Trophoblast cell (in vitro differentiated cells and primary cell): ENCODE measurements around the gene SPATA46.

Experiments used
- DNase-seq, 2 donors: peaks; one replicate each; pipeline ENCODE4 v3.0.0-alpha.2; 2016
- H2AFZ ChIP-seq: 2 replicates; pipeline ENCODE4 v1.6.1; 2013; ENCODE audit warnings: low read length, moderate library complexity, mild to moderate bottlenecking; ENCODE audit not compliant: insufficient read depth, poor library complexity
- H2AK5ac ChIP-seq: 2 replicates; pipeline ENCODE4 v1.6.1; 2013; ENCODE audit warnings: mild to moderate bottlenecking, low read length
- H2BK120ac ChIP-seq: 2 replicates; pipeline ENCODE4 v1.6.1; 2013; ENCODE audit warnings: low read length, mild to moderate bottlenecking, moderate library complexity; ENCODE audit not compliant: insufficient read depth, poor library complexity
- H2BK12ac ChIP-seq: 2 replicates; pipeline ENCODE4 v1.6.1; 2013; ENCODE audit warnings: mild to moderate bottlenecking, low read length, moderate library complexity
- H2BK5ac ChIP-seq: 2 replicates; pipeline ENCODE4 v1.6.1; 2013; ENCODE audit warnings: low read length, low read depth, moderate library complexity, mild to moderate bottlenecking; ENCODE audit not compliant: poor library complexity
- H3K14ac ChIP-seq: 2 replicates; pipeline ENCODE4 v1.6.1; 2013; ENCODE audit warnings: mild to moderate bottlenecking, low read length
- H3K18ac ChIP-seq: 2 replicates; pipeline ENCODE4 v1.6.1; 2013; ENCODE audit warnings: mild to moderate bottlenecking, low read length
- H3K23ac ChIP-seq: 2 replicates; pipeline ENCODE4 v1.6.1; 2013; ENCODE audit warnings: low read length
- H3K27ac ChIP-seq: 2 replicates; pipeline ENCODE4 v1.5.1; 2013; ENCODE audit warnings: low read depth, mild to moderate bottlenecking, inconsistent platforms, low read length, moderate library complexity
- H3K27me3 ChIP-seq: 2 replicates; pipeline ENCODE4 v1.6.1; 2013; ENCODE audit warnings: inconsistent platforms, mild to moderate bottlenecking, low read length, moderate library complexity; ENCODE audit not compliant: insufficient read depth
- H3K36me3 ChIP-seq, 2 experiments: 1 replicate in 1 of 2; 2 replicates in 1 of 2; pipeline ENCODE4 v1.6.1; 2013; ENCODE audit warnings: low read length in 2 of 2, mild to moderate bottlenecking in 2 of 2, moderate library complexity in 1 of 2; ENCODE audit not compliant: insufficient read depth in 2 of 2, control insufficient read depth in 1 of 2
- H3K4ac ChIP-seq: 2 replicates; pipeline ENCODE4 v1.6.1; 2013; ENCODE audit warnings: low read depth, mild to moderate bottlenecking, low read length, moderate library complexity
- H3K4me1 ChIP-seq, 2 experiments: 1 replicate in 1 of 2; 2 replicates in 1 of 2; pipeline ENCODE4 v1.6.1; 2013; ENCODE audit warnings: low read length in 2 of 2, mild to moderate bottlenecking in 2 of 2, moderate library complexity in 1 of 2; ENCODE audit not compliant: insufficient read depth in 2 of 2, control insufficient read depth in 1 of 2
- H3K4me2 ChIP-seq: 2 replicates; pipeline ENCODE4 v1.6.1; 2013; ENCODE audit warnings: inconsistent platforms, mild to moderate bottlenecking, low read length, moderate library complexity
- H3K4me3 ChIP-seq: 2 replicates; pipeline ENCODE4 v1.5.1; 2013; ENCODE audit warnings: mild to moderate bottlenecking, low read depth, low read length, inconsistent platforms
- H3K79me1 ChIP-seq: one replicate; pipeline ENCODE4 v1.6.1; 2013; ENCODE audit warnings: low read length
- H3K79me2 ChIP-seq: 2 replicates; pipeline ENCODE4 v1.6.1; 2013; ENCODE audit warnings: low read length, mild to moderate bottlenecking; ENCODE audit not compliant: control insufficient read depth, insufficient read depth, poor library complexity
- H3K9ac ChIP-seq: 2 replicates; pipeline ENCODE4 v1.6.1; 2013; ENCODE audit warnings: mild to moderate bottlenecking, low read length
- H3K9me3 ChIP-seq: 2 replicates; pipeline ENCODE4 v1.6.1; 2013; ENCODE audit warnings: low read depth, mild to moderate bottlenecking, control low read depth, inconsistent platforms, low read length; ENCODE audit not compliant: insufficient read depth
- H4K12ac ChIP-seq: 2 replicates; pipeline ENCODE4 v1.6.1; 2013; ENCODE audit warnings: low read depth, mild to moderate bottlenecking, low read length, moderate library complexity
- H4K8ac ChIP-seq: 2 replicates; pipeline ENCODE4 v1.6.1; 2013; ENCODE audit warnings: low read depth, mild to moderate bottlenecking, low read length, moderate library complexity
- H4K91ac ChIP-seq: one replicate; pipeline ENCODE4 v1.6.1; 2013; ENCODE audit warnings: low read depth, mild to moderate bottlenecking, low read length, moderate library complexity
- WGBS: extraction: QIAGEN DNeasy Blood & Tissue Kit; methylation state at CpG from one replicate; pipeline ENCODE4 v1.1.7; 2013; ENCODE audit warnings: missing lambda C conversion rate; ENCODE audit not compliant: insufficient read length, insufficient coverage; ENCODE audit errors: extremely low coverage; 5-methylcytosine and 5-hydroxymethylcytosine counted together

SPATA46 gene

DNA sequence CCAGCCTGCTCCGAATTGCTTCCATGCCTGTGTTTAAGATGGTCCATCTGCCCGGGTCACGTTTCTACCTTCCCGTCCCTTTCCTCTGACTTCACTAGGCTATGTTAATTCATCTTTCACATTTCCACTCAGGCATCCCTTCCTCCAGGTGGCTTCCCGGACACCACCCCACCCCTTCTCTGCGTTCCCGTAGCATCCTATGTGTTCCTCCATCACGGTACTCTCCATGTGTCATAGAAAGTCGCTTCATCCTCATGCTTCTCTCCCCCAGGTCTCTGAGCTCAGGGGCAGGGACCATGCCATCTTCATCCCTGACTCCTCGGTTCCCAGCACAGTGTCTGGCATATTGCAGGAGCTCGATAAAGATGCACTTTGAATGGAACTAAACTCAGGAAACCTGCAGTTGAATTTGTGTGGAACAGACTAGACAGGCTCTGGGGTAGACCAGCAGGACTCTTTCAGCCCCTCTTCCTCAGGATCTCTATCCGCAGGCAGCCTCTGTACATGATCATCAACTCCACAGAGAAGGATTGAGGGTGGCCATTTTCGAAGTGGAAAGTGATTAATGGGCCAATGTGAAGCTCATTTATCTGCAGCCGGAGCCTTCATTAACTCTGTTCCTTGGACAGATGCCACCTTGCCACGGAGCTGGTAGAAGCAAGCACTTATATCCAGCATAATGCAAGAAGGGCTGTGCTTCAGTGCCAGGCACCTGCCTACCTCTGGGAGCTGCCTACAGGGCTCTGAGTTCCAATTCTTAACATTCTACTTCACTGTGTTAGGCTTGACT, 13.9 kb upstream of the SPATA46 start:
- no CpG with 5 or more reads among the region's 15 CpGs for WGBS
- no peak overlapping the region for H4K91ac ChIP-seq
- no peak overlapping the region for H4K8ac ChIP-seq
- H3K9ac ChIP-seq, result no peak overlapping the region
- H2BK120ac ChIP-seq, result no peak overlapping the region
- no peaks in the 10 kb centered on the region for H3K79me1 ChIP-seq
- no peak overlapping the region for H2AK5ac ChIP-seq
- no peak overlapping the region for H2BK5ac ChIP-seq
- no peak overlapping the region for H3K23ac ChIP-seq
- DNase-seq, result no peak
- no peak overlapping the region for H3K27ac ChIP-seq
- H3K4ac ChIP-seq, result no peak overlapping the region
- H3K4me1 ChIP-seq, result no peaks in the 10 kb centered on the region
- no peak overlapping the region for H2BK12ac ChIP-seq
- H4K12ac ChIP-seq, result no peak overlapping the region
- no peaks in the 10 kb centered on the region for H3K36me3 ChIP-seq
- no peaks in the 10 kb centered on the region for H3K79me2 ChIP-seq
- no peak overlapping the region for H3K4me3 ChIP-seq
- no peak overlapping the region for H3K18ac ChIP-seq
- H2AFZ ChIP-seq, result no peak overlapping the region
- no peak overlapping the region for H3K14ac ChIP-seq
- H3K27me3 ChIP-seq, result no peaks in the 10 kb centered on the region
- H3K4me2 ChIP-seq, result no peak overlapping the region
- H3K9me3 ChIP-seq, result no peaks in the 10 kb centered on the region

DNA sequence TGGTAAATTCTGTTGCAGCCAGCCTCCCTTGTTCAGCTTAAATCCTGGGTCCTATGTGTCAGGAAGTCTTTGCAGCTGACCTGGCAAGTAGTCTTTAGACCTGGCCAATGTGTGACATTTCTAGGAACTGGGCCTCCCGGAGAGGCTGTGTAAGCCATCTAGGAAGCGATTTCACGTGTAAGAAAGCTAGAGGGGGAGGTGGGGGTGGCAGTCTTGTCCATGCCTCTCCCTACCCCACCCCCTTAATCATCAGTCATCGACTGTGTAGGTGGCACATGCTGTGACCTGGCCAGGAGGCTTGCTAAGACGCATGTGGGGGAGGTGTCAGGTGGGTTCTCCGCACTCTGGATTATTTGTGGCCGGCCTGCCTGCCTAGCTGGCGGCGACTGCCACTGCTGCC, 13.3 kb upstream of the SPATA46 start:
- no peaks in the 10 kb centered on the region for H3K27me3 ChIP-seq

DNA sequence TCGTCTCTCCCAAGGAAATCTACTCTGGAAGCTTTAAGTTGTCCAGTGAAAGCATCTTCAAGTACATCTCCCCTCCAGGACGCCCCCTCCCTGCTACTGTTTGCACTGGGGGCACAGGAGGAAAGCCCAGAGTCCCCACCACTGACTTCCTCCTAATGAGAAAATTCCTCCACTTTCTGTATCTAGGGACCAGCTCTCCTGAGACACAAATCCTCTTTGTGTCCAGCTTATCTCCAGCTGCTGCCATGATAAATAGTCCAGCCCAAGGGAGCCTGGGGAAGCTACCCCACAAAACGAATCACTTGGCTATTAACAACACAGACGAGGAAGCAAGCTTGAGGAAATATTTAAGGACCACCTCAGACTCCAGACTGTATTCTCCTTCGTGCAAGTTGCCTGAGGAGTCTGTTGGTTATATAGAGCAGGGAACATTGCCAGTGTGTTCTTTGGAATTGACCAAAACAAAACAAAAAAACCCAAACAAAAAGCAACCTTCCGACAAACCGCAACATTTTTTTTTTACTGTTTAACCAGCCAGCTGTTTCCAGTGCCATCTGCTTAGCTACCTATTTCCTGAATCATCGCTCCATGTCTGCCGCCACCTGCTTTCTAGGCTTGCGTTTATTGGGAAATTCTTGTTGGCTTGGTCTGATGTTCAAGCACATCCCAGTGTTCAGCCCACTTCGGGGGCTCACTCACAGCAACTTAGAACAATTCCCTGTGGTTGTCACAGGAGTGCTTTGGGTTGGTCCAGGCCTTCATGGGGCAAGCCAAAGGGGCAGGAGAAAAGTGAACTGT, 12.6 kb upstream of the SPATA46 start:
- H2BK12ac ChIP-seq, result no peak overlapping the region
- peak; percentile 67 to 75 for DNase-seq
- H3K23ac ChIP-seq, result no peak overlapping the region
- no peak overlapping the region for H3K4me2 ChIP-seq
- no peaks in the 10 kb centered on the region for H3K79me1 ChIP-seq
- no peaks in the 10 kb centered on the region for H3K27me3 ChIP-seq
- H3K9ac ChIP-seq, result no peak overlapping the region
- no peak overlapping the region for H2BK5ac ChIP-seq
- no peak overlapping the region for H3K18ac ChIP-seq
- H4K12ac ChIP-seq, result no peak overlapping the region
- H3K4ac ChIP-seq, result no peak overlapping the region
- H3K79me2 ChIP-seq, result no peaks in the 10 kb centered on the region
- H3K27ac ChIP-seq, result no peak overlapping the region
- H3K4me3 ChIP-seq, result no peak overlapping the region
- no peaks in the 10 kb centered on the region for H3K9me3 ChIP-seq
- H2AK5ac ChIP-seq, result no peak overlapping the region
- H3K14ac ChIP-seq, result no peak overlapping the region
- no peak overlapping the region for H4K8ac ChIP-seq
- no peak overlapping the region for H2AFZ ChIP-seq
- no peaks in the 10 kb centered on the region for H3K4me1 ChIP-seq
- no peak overlapping the region for H2BK120ac ChIP-seq
- no peaks in the 10 kb centered on the region for H3K36me3 ChIP-seq
- WGBS, result no CpG with 5 or more reads among the region's 11 CpGs
- H4K91ac ChIP-seq, result no peak overlapping the region

More for the DNA sequence above, 13.3 kb upstream of the SPATA46 start:
- no peaks in the 10 kb centered on the region for H3K9me3 ChIP-seq
- no peak overlapping the region for H2BK120ac ChIP-seq
- no peak overlapping the region for H2AFZ ChIP-seq
- H3K4me3 ChIP-seq, result no peak overlapping the region
- no peak overlapping the region for H3K14ac ChIP-seq
- no peak overlapping the region for H3K18ac ChIP-seq
- H3K4me1 ChIP-seq, result no peaks in the 10 kb centered on the region
- no peak overlapping the region for H2AK5ac ChIP-seq
- H3K9ac ChIP-seq, result no peak overlapping the region
- H3K4ac ChIP-seq, result no peak overlapping the region
- no peaks in the 10 kb centered on the region for H3K79me2 ChIP-seq
- no peak overlapping the region for H2BK12ac ChIP-seq
- no peak overlapping the region for H2BK5ac ChIP-seq
- no peak overlapping the region for H4K91ac ChIP-seq
- no CpG with 5 or more reads among the region's 9 CpGs for WGBS
- H3K79me1 ChIP-seq, result no peaks in the 10 kb centered on the region
- no peak for DNase-seq
- no peak overlapping the region for H3K27ac ChIP-seq
- H3K23ac ChIP-seq, result no peak overlapping the region
- no peak overlapping the region for H4K12ac ChIP-seq
- no peak overlapping the region for H4K8ac ChIP-seq
- no peaks in the 10 kb centered on the region for H3K36me3 ChIP-seq
- H3K4me2 ChIP-seq, result no peak overlapping the region

DNA sequence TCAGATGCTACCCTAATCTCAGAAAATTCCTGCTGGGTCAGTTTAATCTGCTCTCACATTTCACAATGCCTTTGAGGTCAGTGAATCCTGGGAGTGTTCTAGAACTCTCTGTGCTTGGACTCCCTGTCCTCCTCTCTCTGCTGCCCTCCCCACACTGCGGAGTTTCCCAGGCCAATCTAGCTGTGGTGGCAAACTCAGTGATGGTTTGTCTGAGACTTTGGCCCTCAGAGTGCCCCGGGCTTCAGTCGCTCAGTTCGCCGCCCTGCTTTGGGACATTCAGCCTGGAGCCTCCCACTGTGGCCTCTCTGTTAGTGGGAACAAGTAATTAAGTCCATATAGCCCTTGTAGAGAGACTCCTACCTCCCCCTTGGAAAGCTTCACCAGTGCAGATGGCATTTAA, 12.0 kb upstream of the SPATA46 start:
- Histone ChIP-seq H3K18ac (no peak overlapping the region), H3K36me3 (peaks cover 0 to under 1% of the 10 kb centered on the region in 2 experiments), H2BK12ac (no peak overlapping the region), H3K4ac (no peak overlapping the region), H3K4me1 (no peaks in the 10 kb centered on the region), H3K79me2 (no peaks in the 10 kb centered on the region), H2BK120ac (no peak overlapping the region), H3K9me3 (no peaks in the 10 kb centered on the region), H3K23ac (no peak overlapping the region), H4K91ac (no peak overlapping the region), H2AFZ (no peak overlapping the region), H3K4me2 (no peak overlapping the region), H3K14ac (no peak overlapping the region), H4K12ac (no peak overlapping the region), H3K79me1 (no peaks in the 10 kb centered on the region), H3K27me3 (no peaks in the 10 kb centered on the region), H3K4me3 (no peak overlapping the region), H2AK5ac (no peak overlapping the region), H4K8ac (no peak overlapping the region), H2BK5ac (no peak overlapping the region), H3K27ac (no peak overlapping the region), H3K9ac (no peak overlapping the region)
- peak; percentile 42 to 50 for DNase-seq
- WGBS, result no CpG with 5 or more reads among the region's 5 CpGs
